HG03460 (cell line): ENCODE data around the gene GALNT14.
"Not testable (repeated sequence)": the region's sequence is repeated elsewhere in the genome, so short reads cannot be mapped to it uniquely, and the experiment has no call there.

Experiments
- ATAC-seq: cut with Tn5 transposase; IDR thresholded peaks from one replicate; pipeline ENCODE4 v1.9.1; 2021; ENCODE audit not compliant: unreplicated experiment

GALNT14 gene

GRCh38 chr2:30910686-30911085 is 227.6 kb downstream of the GALNT14 start:
- no peak for ATAC-seq

GRCh38 chr2:30904437-30904836 is 233.8 kb downstream of the GALNT14 start:
- not testable (repeated sequence) for ATAC-seq

GRCh38 chr2:30903326-30903725 is 234.9 kb downstream of the GALNT14 start:
- ATAC-seq = no peak

GRCh38 chr2:30900381-30900780 is 237.9 kb downstream of the GALNT14 start:
- ATAC-seq = no peak

- no peak for ATAC-seq
Measured at GRCh38 chr2:30899516-30900054, 238.7 kb downstream of the GALNT14 start.

GRCh38 chr2:30897539-30897938 is 240.7 kb downstream of the GALNT14 start:
- ATAC-seq = no peak

GRCh38 chr2:30894498-30895119 is 243.6 kb downstream of the GALNT14 start:
- ATAC-seq = no peak

- ATAC-seq = no peak
Measured at GRCh38 chr2:30888852-30889409, 249.3 kb downstream of the GALNT14 start.

- no peak for ATAC-seq
Measured at GRCh38 chr2:30886080-30886479, 252.2 kb downstream of the GALNT14 start.

GRCh38 chr2:30883822-30884221 is 254.4 kb downstream of the GALNT14 start:
- no peak for ATAC-seq

- no peak for ATAC-seq
Measured at GRCh38 chr2:30883184-30883583, 255.1 kb downstream of the GALNT14 start.

GRCh38 chr2:30880516-30880915 is 257.7 kb downstream of the GALNT14 start:
- no peak for ATAC-seq

- no peak for ATAC-seq
Measured at GRCh38 chr2:30877833-30878232, 260.4 kb downstream of the GALNT14 start.

GRCh38 chr2:30872797-30873196 is 265.4 kb downstream of the GALNT14 start:
- no peak for ATAC-seq

- no peak for ATAC-seq
Measured at GRCh38 chr2:30871980-30872789, 266.1 kb downstream of the GALNT14 start.

GRCh38 chr2:30871440-30871839 is 266.8 kb downstream of the GALNT14 start:
- ATAC-seq = no peak

GRCh38 chr2:30869988-30870387 is 268.3 kb downstream of the GALNT14 start:
- no peak for ATAC-seq

- no peak for ATAC-seq
Measured at GRCh38 chr2:30867385-30867784, 270.9 kb downstream of the GALNT14 start.

GRCh38 chr2:30866974-30867373 is 271.3 kb downstream of the GALNT14 start:
- no peak for ATAC-seq

GRCh38 chr2:30865892-30866681 is 272.2 kb downstream of the GALNT14 start:
- no peak for ATAC-seq

- ATAC-seq = no peak
Measured at GRCh38 chr2:30865243-30865642, 273.0 kb downstream of the GALNT14 start.
